SU-DHL-6 (cell line): ENCODE data around the gene CCDC167.

Source experiments
- CTCF ChIP-seq: fragments of 200-600 bp; sonication (generic); IDR thresholded peaks from one replicate; pipeline ENCODE4 v1.5.1; 2017; ENCODE audit warnings: antibody characterized with exemption, mild to moderate bottlenecking, low read length, moderate library complexity; ENCODE audit not compliant: insufficient read depth, poor library complexity, severe bottlenecking
- EZH2phosphoT487 ChIP-seq: fragments of 200-600 bp; sonication (generic), shearing (Covaris generic); conservative IDR thresholded peaks from 2 replicates; pipeline ENCODE4 v1.6.1; 2018; ENCODE audit warnings: mild to moderate bottlenecking, antibody characterized with exemption, low read length, moderate library complexity, mixed read lengths

GRCh38 chr6:37531026-37531425 is 31.3 kb upstream of the CCDC167 start:
- TF ChIP-seq EZH2phosphoT487 (no peak), CTCF (no peak)
